Right lobe of liver (tissue), 6 donors: Measurements from ENCODE around the gene UPP2. TPM values are rescaled to one million over a fixed set of nuclear protein-coding genes. Genes with fewer than 3 reads are reported as not detected.

ENCODE experiments used
- ATAC-seq, 4 donors: fragments of 200-7000 bp; cut with Tn5 transposase; one replicate each; pipeline ENCODE4 v1.9.1; 2020; ENCODE audit warnings: mild to moderate bottlenecking in 4 of 4, moderate library complexity in 4 of 4
- DNase-seq, 3 donors: peaks; one replicate each; pipeline ENCODE4 v3.0.0-alpha.2; 2020
- H3K27ac ChIP-seq, 3 donors: fragments of 200-600 bp; one replicate each; pipeline ENCODE4 v1.8.0; 2022
- H3K27me3 ChIP-seq, 2 donors: fragments of 200-600 bp; one replicate each; pipeline ENCODE4 v1.8.0; 2022
- H3K36me3 ChIP-seq, 4 donors: fragments of 200-600 bp; sonication (generic) in 1 of 4; one replicate each; pipeline versions ENCODE4 v1.5.1 to v1.8.0; 2017 to 2022; ENCODE audit warnings: control low read depth in 1 of 4
- H3K4me1 ChIP-seq, 4 donors: fragments of 200-600 bp; sonication (generic) in 1 of 4; one replicate each; pipeline versions ENCODE4 v1.5.1 to v1.8.0; 2017 to 2022; ENCODE audit warnings: control low read depth in 1 of 4
- H3K4me3 ChIP-seq, 3 donors: fragments of 200-600 bp; one replicate each; pipeline ENCODE4 v1.8.0; 2022
- H3K9me3 ChIP-seq, 4 donors: fragments of 200-600 bp; sonication (generic) in 1 of 4; one replicate each; pipeline versions ENCODE4 v1.5.1 to v1.8.0; 2017 to 2022; ENCODE audit warnings: control low read depth in 1 of 4
- POLR2A ChIP-seq: fragments of 450-650 bp; IDR thresholded peaks from one replicate; pipeline ENCODE4 v1.6.1; 2017; ENCODE audit warnings: antibody characterized with exemption, mild to moderate bottlenecking
- WGBS: methylation state at CpG from one replicate; pipeline ENCODE4 v1.1.6; 2018; ENCODE audit warnings: low coverage, low lambda C conversion rate; ENCODE audit not compliant: insufficient coverage; ENCODE audit errors: missing lambda C conversion rate; 5-methylcytosine and 5-hydroxymethylcytosine counted together
- intact Hi-C, 2 donors: fragments of 100-400 bp; cut with DNase I; formaldehyde crosslinking; loops; one replicate each; pipeline versions ENCODE4 v1.11.2 to v1.14.1; 2022
- total RNA-seq, 6 experiments: library from RNA; depleted of rRNA in 2 of 6; stranded (reverse); fragments of >200 nt in 2 of 6; fragmentation: NEBNext Ultra II Directional in 3 of 6; extraction: Animal tissue kit (Norgen Biotek cat#: 25700) in 3 of 6; gene quantifications; one replicate each; pipeline versions ENCODE4 v1.1.0 to v1.2.4, GENCODE V29; 2016 to 2023
- TF ChIP-seq, protein P1 (sequence below), 4 donors: fragments of 200-600 bp in 3 of 4; fragments of 450-650 bp in 1 of 4; IDR thresholded peaks; one replicate each; pipeline versions ENCODE4 v1.5.1 to v1.8.0; 2016 to 2022; ENCODE audit warnings: antibody characterized with exemption in 4 of 4, mild to moderate bottlenecking in 2 of 4
- donor health status: DM: no; HTN: yes; CAD: no.
- donor health status: DM: no; HTN: no; CAD: no.
- donor health status: DM: no; HTN: no; CAD: no.
- donor health status: DM: no; HTN: yes; CAD: no.
- donor health status: DM: no; HTN: yes; CAD: no.

UPP2 gene
- total RNA-seq, 6 experiments from 2014 or later = 0.53 to 36.4 (median 1.7) TPM

DNA sequence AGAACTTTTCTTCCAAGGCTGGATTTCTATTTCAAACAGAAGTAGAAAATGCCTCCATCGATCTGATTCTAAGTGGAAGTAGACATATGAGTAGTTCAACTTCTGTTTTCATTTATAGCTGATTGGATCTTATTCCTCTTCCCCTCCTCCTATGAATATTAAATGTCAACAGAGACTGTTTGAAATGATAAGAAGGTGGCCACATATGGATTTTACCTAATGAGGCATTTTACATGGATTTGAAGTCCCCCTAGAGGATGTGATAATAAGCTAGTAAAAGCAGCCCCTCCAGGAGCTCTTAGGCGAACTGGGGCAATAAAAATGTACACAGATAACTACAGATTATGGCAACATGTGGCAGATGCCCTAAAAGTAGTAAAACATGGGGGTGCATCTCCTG lies 71.0 kb downstream of the UPP2 start:
- H3K9me3 ChIP-seq = no peaks in the 10 kb centered on the region
- no peak for ATAC-seq
- H3K4me1 ChIP-seq = no peaks in the 10 kb centered on the region
- H3K27me3 ChIP-seq = no peaks in the 10 kb centered on the region
- DNase-seq = no peak
- 52% methylated on average over 2 of the region's 2 CpGs for WGBS
- H3K36me3 ChIP-seq = no peaks in the 10 kb centered on the region
- H3K4me3 ChIP-seq = no peak overlapping the region
- TF ChIP-seq, protein P1, sequence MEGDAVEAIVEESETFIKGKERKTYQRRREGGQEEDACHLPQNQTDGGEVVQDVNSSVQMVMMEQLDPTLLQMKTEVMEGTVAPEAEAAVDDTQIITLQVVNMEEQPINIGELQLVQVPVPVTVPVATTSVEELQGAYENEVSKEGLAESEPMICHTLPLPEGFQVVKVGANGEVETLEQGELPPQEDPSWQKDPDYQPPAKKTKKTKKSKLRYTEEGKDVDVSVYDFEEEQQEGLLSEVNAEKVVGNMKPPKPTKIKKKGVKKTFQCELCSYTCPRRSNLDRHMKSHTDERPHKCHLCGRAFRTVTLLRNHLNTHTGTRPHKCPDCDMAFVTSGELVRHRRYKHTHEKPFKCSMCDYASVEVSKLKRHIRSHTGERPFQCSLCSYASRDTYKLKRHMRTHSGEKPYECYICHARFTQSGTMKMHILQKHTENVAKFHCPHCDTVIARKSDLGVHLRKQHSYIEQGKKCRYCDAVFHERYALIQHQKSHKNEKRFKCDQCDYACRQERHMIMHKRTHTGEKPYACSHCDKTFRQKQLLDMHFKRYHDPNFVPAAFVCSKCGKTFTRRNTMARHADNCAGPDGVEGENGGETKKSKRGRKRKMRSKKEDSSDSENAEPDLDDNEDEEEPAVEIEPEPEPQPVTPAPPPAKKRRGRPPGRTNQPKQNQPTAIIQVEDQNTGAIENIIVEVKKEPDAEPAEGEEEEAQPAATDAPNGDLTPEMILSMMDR (IDR thresholded peaks at IDR 0.05) = no peak
- TF ChIP-seq POLR2A = no peak
- intact Hi-C loops = no loop called here
- H3K27ac ChIP-seq = no peak overlapping the region

DNA sequence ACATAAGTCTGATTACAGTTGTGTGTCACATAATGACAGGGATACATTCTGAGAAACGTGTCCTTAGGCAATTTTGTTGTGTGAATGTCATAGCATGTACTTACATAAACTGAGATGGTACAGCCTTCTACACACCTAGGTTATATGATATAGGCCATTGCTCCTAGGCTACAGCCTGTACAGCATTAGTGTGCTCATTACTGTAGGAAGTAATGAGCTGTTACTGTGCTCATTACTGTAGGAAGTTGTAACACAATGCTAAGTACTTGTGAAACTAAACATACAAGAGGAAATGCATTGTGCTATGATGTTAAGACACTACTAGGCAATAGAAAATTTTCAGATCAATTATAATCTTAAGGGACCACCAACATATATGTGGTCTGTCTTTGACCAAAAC lies 72.8 kb downstream of the UPP2 start:
- no peaks in the 10 kb centered on the region for H3K9me3 ChIP-seq
- intact Hi-C loops = no loop called here
- ATAC-seq (no peak), DNase-seq (no peak)
- H3K4me3 ChIP-seq = no peak overlapping the region
- TF ChIP-seq, protein P1 (IDR thresholded peaks at IDR 0.05) = no peak
- 60% methylated on average over 1 of the region's 1 CpG for WGBS
- H3K36me3 ChIP-seq = no peaks in the 10 kb centered on the region
- H3K4me1 ChIP-seq = no peaks in the 10 kb centered on the region
- H3K27ac ChIP-seq = no peak overlapping the region
- no peaks in the 10 kb centered on the region for H3K27me3 ChIP-seq

DNA sequence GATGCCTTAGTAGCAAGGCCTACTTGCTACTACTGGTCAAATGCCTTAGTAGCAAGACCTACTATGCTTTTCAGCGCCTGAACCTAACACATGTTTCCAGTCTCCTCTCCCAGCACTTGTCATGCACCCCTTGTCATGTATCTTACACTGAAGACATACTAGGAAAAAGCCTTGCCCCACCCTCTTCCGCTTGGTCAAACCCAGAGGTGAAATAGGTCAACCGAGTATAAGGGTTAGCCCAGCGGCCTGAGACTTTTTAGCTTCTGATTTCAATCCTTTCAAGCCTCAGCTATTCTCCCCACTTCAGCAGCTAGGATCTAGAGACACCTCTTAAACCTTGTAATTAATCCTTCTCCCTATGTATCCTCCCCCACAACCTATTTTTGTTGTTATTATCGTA lies 73.3 kb downstream of the UPP2 start:
- H3K4me1 ChIP-seq = no peaks in the 10 kb centered on the region
- 80% methylated on average over 4 of the region's 5 CpGs for WGBS
- no peak overlapping the region for H3K4me3 ChIP-seq
- no peak for DNase-seq
- no peaks in the 10 kb centered on the region for H3K27me3 ChIP-seq
- intact Hi-C loops = no loop called here
- H3K36me3 ChIP-seq = no peaks in the 10 kb centered on the region
- H3K9me3 ChIP-seq = no peaks in the 10 kb centered on the region
- no peak for ATAC-seq
- H3K27ac ChIP-seq = no peak overlapping the region
- TF ChIP-seq POLR2A = no peak
- TF ChIP-seq, protein P1 (IDR thresholded peaks at IDR 0.05) = no peak

DNA sequence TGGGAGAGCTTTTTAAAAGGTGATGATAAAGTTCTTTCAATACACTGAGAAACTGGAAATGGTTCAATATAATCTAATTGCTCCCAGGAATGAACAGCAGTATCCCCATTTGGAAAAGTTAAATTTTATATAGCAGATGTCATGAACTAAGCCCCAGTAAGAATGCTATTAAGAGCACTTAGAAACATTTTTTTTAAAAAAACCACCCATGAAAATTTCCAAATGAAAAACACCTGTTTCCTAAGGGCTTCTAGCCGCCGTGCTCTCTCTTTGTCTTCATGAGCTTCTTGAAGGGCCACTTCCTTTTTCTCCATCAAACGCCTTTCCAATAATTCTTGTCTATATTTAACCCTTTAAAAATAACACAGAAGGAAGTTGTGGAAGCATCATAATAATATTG lies 77.0 kb downstream of the UPP2 start:
- ATAC-seq = no peak
- no peak for DNase-seq
- 50% methylated on average over 3 of the region's 3 CpGs for WGBS

More for the DNA sequence above, 77.0 kb downstream of the UPP2 start:
- intact Hi-C loops = no loop called here
- Histone ChIP-seq H3K27ac (no peak overlapping the region), H3K4me3 (no peak overlapping the region), H3K4me1 (no peaks in the 10 kb centered on the region), H3K9me3 (no peaks in the 10 kb centered on the region), H3K36me3 (no peaks in the 10 kb centered on the region), H3K27me3 (no peaks in the 10 kb centered on the region)
- TF ChIP-seq, protein P1 (IDR thresholded peaks at IDR 0.05) = no peak
- no peak for TF ChIP-seq POLR2A
